GM18951 (cell line): ENCODE results near the gene RAB39A.
"Not testable (repeated sequence)": the region's sequence is repeated elsewhere in the genome, so short reads cannot be mapped to it uniquely, and the experiment has no call there.

Experiments
- POLR2A ChIP-seq: IDR thresholded peaks from 4 replicates; pipeline ENCODE4 v1.6.1; 2011; ENCODE audit warnings: mild to moderate bottlenecking; ENCODE audit not compliant: insufficient read length, insufficient read depth; ENCODE audit errors: extremely low read depth
- in situ Hi-C: fragments of 300-500 bp; cut with MboI; formaldehyde crosslinking; loops from one replicate; pipeline ENCODE4 v1.12.0; 2022; ENCODE audit warnings: low sequenced_read_pairs, mixed read lengths, inconsistent platforms; ENCODE audit not compliant: unreplicated experiment

RAB39A gene

GRCh38 chr11:107928046-107928766 lies at the start of gene RAB39A:
Gene RAB39A (plus strand): TSS chr11:107928448. CDS start chr11:107928569, 121 bp downstream.
- in situ Hi-C loops = no loop called here
- peak; percentile 51 for TF ChIP-seq POLR2A

DNA sequence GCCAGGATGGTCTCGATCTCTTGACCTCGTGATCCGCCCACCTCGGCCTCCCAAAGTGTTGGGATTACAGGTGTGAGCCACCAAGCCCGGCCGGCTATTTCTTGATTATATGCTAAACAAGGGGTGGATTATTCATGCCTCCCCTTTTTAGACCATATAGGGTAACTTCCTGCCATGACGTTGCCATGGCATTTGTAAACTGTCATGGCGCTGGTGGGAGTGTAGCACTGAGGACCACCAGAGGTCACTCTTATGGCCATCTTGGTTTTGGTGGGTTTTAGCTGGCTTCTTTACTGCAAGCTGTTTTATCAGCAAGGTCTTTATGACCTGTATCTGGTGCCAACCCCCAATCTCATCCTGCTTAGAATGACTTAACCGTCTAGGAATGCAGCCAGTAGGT lies 46.8 kb upstream of the RAB39A start:
- in situ Hi-C loops = not testable (repeated sequence)

DNA sequence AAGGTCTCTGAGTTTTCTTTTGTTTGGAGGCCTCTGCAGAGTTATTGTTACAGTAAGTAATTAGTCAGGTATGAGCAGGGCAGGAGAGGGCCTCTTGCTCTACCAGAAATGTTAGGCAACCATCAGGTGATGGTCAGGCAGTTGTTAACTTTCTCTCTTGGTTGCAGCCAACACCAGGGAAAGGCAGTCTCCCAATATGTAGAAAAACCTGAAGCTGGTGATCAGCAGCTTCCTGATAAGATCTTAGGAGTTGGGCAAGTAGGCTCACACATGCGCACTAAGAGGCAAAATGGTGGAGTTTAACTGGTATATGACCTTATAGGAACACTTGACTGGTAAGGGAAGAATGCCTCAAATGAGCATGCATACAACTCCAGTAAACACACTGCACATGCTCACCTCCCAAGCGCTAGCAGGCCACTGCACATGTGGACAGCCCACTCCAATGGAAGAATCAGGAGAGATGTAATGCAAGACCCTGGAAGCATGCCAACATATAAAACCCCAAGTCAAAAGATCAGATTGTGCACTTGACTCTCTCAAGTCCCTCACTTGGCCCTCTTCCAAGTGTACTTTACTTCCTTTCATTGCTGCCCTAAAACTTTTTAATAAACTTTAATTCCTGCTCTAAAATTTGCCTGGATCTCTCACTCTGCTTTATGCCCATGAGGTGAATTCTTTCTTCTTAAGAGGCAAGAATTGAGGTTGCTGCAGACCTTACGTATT lies 46.0 kb upstream of the RAB39A start:
- no peak for TF ChIP-seq POLR2A
- in situ Hi-C loops = no loop called here

DNA sequence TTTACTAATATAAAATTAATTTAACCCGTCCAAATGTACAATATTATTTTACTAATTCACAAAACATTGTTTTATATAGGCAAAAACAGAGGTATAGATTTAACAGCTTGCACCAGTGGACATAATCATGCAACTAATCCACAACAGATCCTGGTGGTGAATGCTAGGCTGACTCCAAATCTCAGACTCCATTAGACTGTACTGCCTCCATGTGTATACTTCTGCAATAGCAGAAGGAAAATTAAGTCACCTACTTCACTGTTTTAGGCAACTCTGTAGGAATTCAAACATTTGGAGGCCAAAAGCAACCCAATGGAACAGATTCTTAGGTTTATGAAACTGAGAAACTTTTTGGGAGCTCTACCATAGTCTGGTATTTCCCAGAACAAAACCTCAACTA lies 30.0 kb upstream of the RAB39A start:
- no peak for TF ChIP-seq POLR2A
- in situ Hi-C loops = no loop called here

- TF ChIP-seq POLR2A = no peak
- in situ Hi-C loops = no loop called here
Observed at GRCh38 chr11:107908211-107908610, 20.0 kb upstream of the RAB39A start.

GRCh38 chr11:107912415-107912814 lies 15.8 kb upstream of the RAB39A start:
- in situ Hi-C loops = not testable (repeated sequence)

DNA sequence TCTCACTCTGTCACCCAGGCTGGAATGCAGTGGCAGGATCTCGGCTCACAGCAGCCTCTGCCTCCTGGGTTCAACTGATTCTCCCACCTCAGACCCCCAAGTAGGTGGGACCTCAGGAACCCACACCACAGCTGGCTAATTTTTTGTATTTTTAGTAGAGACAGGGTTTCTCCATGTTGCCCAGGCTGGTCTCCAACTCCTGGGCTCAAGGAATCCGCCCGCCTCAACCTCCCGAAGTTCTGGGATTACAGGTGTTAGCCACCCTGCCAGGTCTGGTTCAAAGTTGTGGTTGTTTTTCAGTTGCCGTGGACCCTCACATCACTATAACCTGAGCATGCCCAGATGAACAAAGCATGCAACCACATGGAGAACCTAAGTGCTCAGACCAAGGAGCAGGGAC lies 13.0 kb upstream of the RAB39A start:
- no peak for TF ChIP-seq POLR2A
- in situ Hi-C loops = no loop called here

DNA sequence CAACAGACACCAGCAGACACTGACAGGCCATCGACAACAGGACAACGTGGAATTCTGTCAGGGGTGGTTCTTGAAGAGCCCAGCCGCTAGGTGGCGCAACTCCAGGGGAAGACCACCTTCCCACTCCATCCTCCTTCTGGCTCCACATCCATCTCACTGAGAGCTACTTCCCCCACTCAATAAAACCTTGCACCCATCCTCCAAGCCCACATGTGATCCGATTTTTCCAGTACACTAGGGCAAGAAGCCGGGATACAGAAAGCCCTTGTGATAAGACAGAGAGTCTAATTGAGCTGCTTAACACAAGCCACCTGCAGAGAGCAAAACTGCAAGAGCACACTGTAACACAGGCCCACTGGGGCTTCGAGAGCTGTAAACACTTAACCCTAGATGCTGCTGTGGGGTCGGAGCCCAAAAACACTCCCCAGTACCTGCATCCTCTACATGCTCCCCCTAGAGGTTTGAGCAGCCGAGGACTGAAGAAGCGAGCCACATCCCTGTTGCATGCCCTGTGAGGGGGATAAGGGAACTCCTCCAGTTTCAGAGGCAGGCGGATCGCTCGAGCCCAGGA lies 11.5 kb upstream of the RAB39A start:
- in situ Hi-C loops = no loop called here
- TF ChIP-seq POLR2A = no peak

- no peak for TF ChIP-seq POLR2A
Observed at GRCh38 chr11:107921997-107922396, 6.3 kb upstream of the RAB39A start.

GRCh38 chr11:107923519-107923918 lies 4.7 kb upstream of the RAB39A start:
- in situ Hi-C loops = not testable (repeated sequence)

More at GRCh38 chr11:107921997-107922396, 6.3 kb upstream of the RAB39A start:
- in situ Hi-C loops = no loop called here

DNA sequence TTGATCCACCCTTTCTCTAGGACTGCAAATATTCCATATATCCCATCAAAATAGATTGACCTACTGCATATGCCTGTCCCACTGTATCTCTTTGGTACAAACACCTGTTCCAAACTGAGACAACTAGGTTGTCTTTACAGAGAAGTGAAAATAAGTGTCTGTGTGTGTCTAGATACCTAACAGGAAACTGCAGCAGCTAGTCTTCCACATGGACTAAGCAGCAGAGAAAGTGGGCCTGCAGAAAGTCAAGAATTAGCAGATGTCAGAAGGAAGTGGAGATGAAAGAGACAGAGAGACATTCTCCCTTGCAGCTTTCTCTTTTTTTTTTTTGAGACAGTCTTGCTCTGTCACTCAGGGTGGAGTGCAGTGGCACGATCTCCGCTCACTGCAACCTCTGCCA lies 3.9 kb upstream of the RAB39A start:
- TF ChIP-seq POLR2A = no peak
- in situ Hi-C loops = no loop called here

DNA sequence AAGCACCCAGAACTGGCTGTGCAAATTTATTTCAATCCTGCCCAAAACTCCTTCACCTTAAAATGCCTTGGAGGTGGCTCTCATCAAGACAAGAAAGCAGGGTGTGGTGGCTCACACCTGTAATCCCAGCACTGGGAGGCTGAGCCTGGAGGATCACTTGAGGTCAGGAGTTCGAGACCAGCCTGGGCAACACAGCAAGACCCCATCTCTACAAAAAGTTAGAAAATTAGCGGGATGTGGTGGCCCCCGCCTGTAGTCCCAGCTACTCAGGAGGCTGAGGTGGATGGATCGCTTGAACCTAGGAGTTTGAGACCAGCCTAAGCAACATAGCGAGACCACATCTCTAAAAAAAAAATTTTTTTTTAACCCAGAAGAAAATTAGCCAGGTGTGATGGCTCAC lies 689 bp upstream of the RAB39A start:
- no peak for TF ChIP-seq POLR2A
- in situ Hi-C loops = no loop called here

- in situ Hi-C loops = no loop called here
- no peak for TF ChIP-seq POLR2A
Observed at GRCh38 chr11:107928767-107929507, 689 bp downstream of the RAB39A start.
